H1 (cell line): ENCODE results near the gene TFB1M. TPM values are rescaled to one million over a fixed set of nuclear protein-coding genes. Genes with fewer than 3 reads are reported as not detected.
A peak's percentile ranks its signal among the peaks of the same experiment; 100 is the strongest.

Experiments used
- polyA plus RNA-seq, 7 experiments: library from polyadenylated mRNA; depleted of rRNA in 3 of 7; stranded (reverse) in 5 of 7; unstranded in 2 of 7; fragments of >200 nt in 5 of 7; fragments of 200-250 nt in 2 of 7; gene quantifications; 1 replicate in 5 of 7; 2 replicates in 1 of 7; 4 replicates in 1 of 7; pipeline versions ENCODE4 v1.2.1 to v1.2.3, GENCODE V29; 2011 to 2013; ENCODE audit warnings: missing spikeins in 2 of 7, mixed read lengths in 2 of 7
- total RNA-seq: library from RNA; stranded (reverse); fragmentation: NEBNext Ultra II Directional; extraction: Animal tissue kit (Norgen Biotek cat#: 25700); gene quantifications from 2 replicates; pipeline ENCODE4 v1.2.1, GENCODE V29; 2021
- TF ChIP-seq, protein P1 (sequence below), 3 experiments: IDR thresholded peaks; 1 replicate in 2 of 3; 2 replicates in 1 of 3; pipeline versions ENCODE4 v1.5.1 to v1.6.1; 2011; ENCODE audit warnings: low read length in 3 of 3, mild to moderate bottlenecking in 3 of 3, inconsistent platforms in 2 of 3, low read depth in 1 of 3, moderate library complexity in 1 of 3; ENCODE audit not compliant: insufficient read depth in 1 of 3; ENCODE audit errors: control extremely low read depth in 1 of 3

Gene TFB1M
- total and polyA plus RNA-seq, 2 of the 8 experiments (the other 6 are each of a cell fraction or from before 2014, with no cell fraction given), result 28.2 to 49.4 TPM

DNA sequence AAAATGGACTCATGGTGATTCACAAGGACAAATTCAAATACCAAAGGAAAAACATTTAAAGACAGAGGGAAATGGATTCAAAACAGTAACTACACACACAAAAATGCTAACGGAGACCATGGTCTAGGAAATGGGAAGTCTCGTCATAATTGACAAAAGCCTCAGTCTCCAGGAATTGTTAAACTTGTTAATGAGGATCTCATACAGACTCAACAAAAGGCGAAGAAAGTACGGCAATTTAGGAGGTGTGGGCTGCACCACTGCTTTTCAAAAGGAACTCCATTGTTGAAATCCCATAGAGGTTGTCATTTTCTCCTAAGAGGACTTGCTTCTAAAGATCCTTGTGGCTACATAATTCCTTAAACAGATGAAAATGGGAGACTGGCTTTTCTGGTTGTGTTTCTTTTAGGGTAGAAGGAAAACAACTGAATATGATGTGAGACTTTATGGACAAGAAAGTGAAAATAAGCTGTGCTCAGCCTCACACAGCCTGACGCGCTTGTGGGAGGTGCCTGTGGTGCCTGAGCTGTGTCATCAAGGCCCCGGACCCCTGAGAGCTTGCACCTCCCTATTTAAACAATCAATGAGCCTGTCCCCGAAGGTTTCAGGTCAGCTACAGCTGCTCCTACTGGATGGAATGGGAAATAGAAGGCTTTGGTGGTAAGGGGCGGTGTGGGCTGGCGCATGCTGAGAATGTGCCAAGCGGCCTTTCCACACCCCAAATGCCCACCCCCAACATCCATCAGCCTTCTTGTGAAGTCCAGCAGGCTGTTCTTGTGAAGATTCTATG, 53.0 kb downstream of the TFB1M start (continued):
- TF ChIP-seq, protein P1, sequence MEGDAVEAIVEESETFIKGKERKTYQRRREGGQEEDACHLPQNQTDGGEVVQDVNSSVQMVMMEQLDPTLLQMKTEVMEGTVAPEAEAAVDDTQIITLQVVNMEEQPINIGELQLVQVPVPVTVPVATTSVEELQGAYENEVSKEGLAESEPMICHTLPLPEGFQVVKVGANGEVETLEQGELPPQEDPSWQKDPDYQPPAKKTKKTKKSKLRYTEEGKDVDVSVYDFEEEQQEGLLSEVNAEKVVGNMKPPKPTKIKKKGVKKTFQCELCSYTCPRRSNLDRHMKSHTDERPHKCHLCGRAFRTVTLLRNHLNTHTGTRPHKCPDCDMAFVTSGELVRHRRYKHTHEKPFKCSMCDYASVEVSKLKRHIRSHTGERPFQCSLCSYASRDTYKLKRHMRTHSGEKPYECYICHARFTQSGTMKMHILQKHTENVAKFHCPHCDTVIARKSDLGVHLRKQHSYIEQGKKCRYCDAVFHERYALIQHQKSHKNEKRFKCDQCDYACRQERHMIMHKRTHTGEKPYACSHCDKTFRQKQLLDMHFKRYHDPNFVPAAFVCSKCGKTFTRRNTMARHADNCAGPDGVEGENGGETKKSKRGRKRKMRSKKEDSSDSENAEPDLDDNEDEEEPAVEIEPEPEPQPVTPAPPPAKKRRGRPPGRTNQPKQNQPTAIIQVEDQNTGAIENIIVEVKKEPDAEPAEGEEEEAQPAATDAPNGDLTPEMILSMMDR (IDR thresholded peaks at IDR 0.05; ENCODE audit: control extremely low read depth in 1 of 3, insufficient read depth in 1 of 3, low read depth in 1 of 3, low read length in 3 of 3), result peak; percentile 54 to 75 (median 62)
